K562 (cell line): ENCODE results near the gene MICU2.

ENCODE experiments used
- CCNT2 ChIP-seq: IDR thresholded peaks from 2 replicates; pipeline ENCODE4 v1.6.1; 2011; ENCODE audit warnings: borderline replicate concordance, low read depth, mild to moderate bottlenecking, moderate library complexity, mixed read lengths, low read length; ENCODE audit not compliant: insufficient read length; ENCODE audit errors: extremely low read depth
- CTCF ChIP-seq, 3 experiments: IDR thresholded peaks in 2 of 3; conservative IDR thresholded peaks in 1 of 3; 2 replicates each; pipeline ENCODE4 v1.5.1; 2011 to 2012; ENCODE audit warnings: low read length in 3 of 3, mild to moderate bottlenecking in 3 of 3, control low read depth in 2 of 3, improper control_type of control experiment in 1 of 3, inconsistent platforms in 1 of 3, low read depth in 1 of 3, mixed read lengths in 1 of 3, moderate library complexity in 1 of 3; ENCODE audit not compliant: insufficient read depth in 2 of 3
- DEAF1 ChIP-seq: fragments of 450-650 bp; formaldehyde crosslinking; IDR thresholded peaks from 2 replicates; pipeline ENCODE4 v1.4.0; 2020; ENCODE audit warnings: mild to moderate bottlenecking, moderate library complexity
- KDM4B ChIP-seq, 2 experiments: fragments of 450-650 bp in 1 of 2; sonication (generic) in 1 of 2; IDR thresholded peaks; 2 replicates each; pipeline ENCODE4 v1.6.1; 2016 to 2017; ENCODE audit warnings: borderline replicate concordance in 2 of 2, antibody characterized with exemption in 1 of 2, low read depth in 1 of 2, mild to moderate bottlenecking in 1 of 2
- SAP30 ChIP-seq: fragments of 200-600 bp; sonication (generic); IDR thresholded peaks from 2 replicates; pipeline ENCODE4 v1.6.1; 2012; ENCODE audit warnings: borderline replicate concordance, low read depth, mild to moderate bottlenecking, moderate library complexity, low read length, control low read depth, inconsistent platforms; ENCODE audit not compliant: insufficient read depth, poor library complexity, severe bottlenecking
- SIN3A ChIP-seq, 2 experiments: fragments of 150-350 bp in 1 of 2; IDR thresholded peaks; 2 replicates each; pipeline ENCODE4 v1.6.1; 2011 to 2016; ENCODE audit warnings: borderline replicate concordance in 2 of 2, low read depth in 2 of 2, low read length in 2 of 2, mild to moderate bottlenecking in 2 of 2, moderate library complexity in 2 of 2; ENCODE audit not compliant: control insufficient read depth in 1 of 2
- TAF15 ChIP-seq: fragments of 200-400 bp; formaldehyde crosslinking; IDR thresholded peaks from 2 replicates; pipeline ENCODE4 v1.6.1; 2017; ENCODE audit warnings: mild to moderate bottlenecking, low read depth, low read length, moderate library complexity
- ZNF146 ChIP-seq: IDR thresholded peaks from one replicate; pipeline ENCODE4 v1.6.1; 2018; ENCODE audit warnings: missing compliant biosample characterization; ENCODE audit not compliant: unreplicated experiment
- ZNF785 ChIP-seq: fragments of 250-450 bp; sonication (Bioruptor Pico); IDR thresholded peaks from 2 replicates; pipeline ENCODE4 v1.4.0; 2020; ENCODE audit warnings: mild to moderate bottlenecking

- no peak for TF ChIP-seq CTCF (IDR thresholded peaks at IDR 0.05 in 2 of 3, conservative IDR thresholded peaks at IDR 0.05 in 1 of 3; ENCODE audit: insufficient read depth in 2 of 3, low read depth in 1 of 3, low read length in 3 of 3)
- TF ChIP-seq KDM4B (IDR thresholded peaks at IDR 0.05; ENCODE audit: borderline replicate concordance in 2 of 2, low read depth in 1 of 2) = no peak
- TF ChIP-seq ZNF146 (CRISPR knock-in tag) = no peak
- TF ChIP-seq SAP30 = no peak
- no peak for TF ChIP-seq SIN3A (IDR thresholded peaks at IDR 0.05; ENCODE audit: borderline replicate concordance in 2 of 2, control insufficient read depth in 1 of 2, low read depth in 2 of 2, low read length in 2 of 2)
- TF ChIP-seq ZNF785 (CRISPR knock-in tag) = no peak
- TF ChIP-seq TAF15 = no peak
- TF ChIP-seq DEAF1 = no peak
- TF ChIP-seq CCNT2 = no peak
These were observed 16.9 kb upstream of the MICU2 start for GRCh38 chr13:21620861-21621260.
